Neuronal stem cell (in vitro differentiated cells): Measurements from ENCODE around the gene NANOS2.

Experiments
- DNase-seq: peaks from one replicate; pipeline ENCODE4 v3.0.0-alpha.2; 2013; ENCODE audit warnings: low spot score
- H2AFZ ChIP-seq: one replicate; pipeline ENCODE4 v1.6.1; 2013; ENCODE audit warnings: mild to moderate bottlenecking, low read length, inconsistent platforms
- H2AK5ac ChIP-seq: 2 replicates; pipeline ENCODE4 v1.6.1; 2013; ENCODE audit warnings: low read depth, mild to moderate bottlenecking, inconsistent platforms, low read length, moderate library complexity, mixed read lengths
- H2BK120ac ChIP-seq: 2 replicates; pipeline ENCODE4 v1.6.1; 2013; ENCODE audit warnings: low read depth, mild to moderate bottlenecking, inconsistent platforms, low read length, moderate library complexity, mixed read lengths
- H2BK12ac ChIP-seq: one replicate; pipeline ENCODE4 v1.6.1; 2013; ENCODE audit warnings: low read length, inconsistent platforms
- H2BK15ac ChIP-seq: 2 replicates; pipeline ENCODE4 v1.6.1; 2013; ENCODE audit warnings: mild to moderate bottlenecking, low read length, inconsistent platforms, mixed read lengths
- H2BK5ac ChIP-seq: one replicate; pipeline ENCODE4 v1.6.1; 2013; ENCODE audit warnings: inconsistent platforms, mild to moderate bottlenecking, low read length, moderate library complexity
- H3K14ac ChIP-seq: one replicate; pipeline ENCODE4 v1.6.1; 2013; ENCODE audit warnings: low read length, inconsistent platforms
- H3K18ac ChIP-seq: 2 replicates; pipeline ENCODE4 v1.6.1; 2013; ENCODE audit warnings: low read length, inconsistent platforms
- H3K23ac ChIP-seq: 2 replicates; pipeline ENCODE4 v1.6.1; 2013; ENCODE audit warnings: low read depth, mild to moderate bottlenecking, mixed read lengths, low read length, inconsistent platforms; ENCODE audit not compliant: poor library complexity
- H3K27ac ChIP-seq: replicated peaks from 3 replicates; pipeline ENCODE4 v1.5.1; 2013; ENCODE audit warnings: low read length, inconsistent platforms
- H3K27me3 ChIP-seq, 3 experiments: 2 replicates each; pipeline ENCODE4 v1.6.1; 2013; ENCODE audit warnings: low read length in 3 of 3, mild to moderate bottlenecking in 2 of 3, inconsistent platforms in 1 of 3, low read depth in 1 of 3, mixed read lengths in 1 of 3, moderate library complexity in 1 of 3; ENCODE audit not compliant: control insufficient read depth in 3 of 3, insufficient read depth in 3 of 3
- H3K36me3 ChIP-seq, 2 donors: replicated peaks in 1 of 2; 2 replicates each; pipeline ENCODE4 v1.6.1; 2013; ENCODE audit warnings: low read length in 2 of 2; ENCODE audit not compliant: control insufficient read depth in 2 of 2, insufficient read depth in 2 of 2
- H3K4ac ChIP-seq: 2 replicates; pipeline ENCODE4 v1.6.1; 2013; ENCODE audit warnings: inconsistent platforms, mild to moderate bottlenecking, low read length, moderate library complexity
- H3K4me1 ChIP-seq, 2 donors: 1 replicate in 1 of 2; 2 replicates in 1 of 2; pipeline ENCODE4 v1.6.1; 2013; ENCODE audit warnings: low read length in 2 of 2, low read depth in 1 of 2; ENCODE audit not compliant: control insufficient read depth in 2 of 2, insufficient read depth in 1 of 2
- H3K4me2 ChIP-seq: one replicate; pipeline ENCODE4 v1.6.1; 2013; ENCODE audit warnings: mild to moderate bottlenecking, low read length, inconsistent platforms; ENCODE audit not compliant: insufficient read depth, poor library complexity, severe bottlenecking
- H3K4me3 ChIP-seq, 2 donors: 2 replicates each; pipeline ENCODE4 v1.5.1; 2013; ENCODE audit warnings: low read length in 2 of 2, mild to moderate bottlenecking in 2 of 2, inconsistent platforms in 1 of 2, moderate library complexity in 1 of 2
- H3K79me1 ChIP-seq: one replicate; pipeline ENCODE4 v1.6.1; 2013; ENCODE audit warnings: low read depth, mild to moderate bottlenecking, inconsistent platforms, low read length, moderate library complexity
- H3K9ac ChIP-seq: one replicate; pipeline ENCODE4 v1.6.1; 2013; ENCODE audit warnings: mild to moderate bottlenecking, low read depth, low read length, inconsistent platforms; ENCODE audit not compliant: poor library complexity
- H3K9me3 ChIP-seq, 2 donors: replicated peaks in 1 of 2; 2 replicates each; pipeline versions ENCODE3 to v1.6.1; 2013; ENCODE audit warnings: low read length in 2 of 2, mild to moderate bottlenecking in 2 of 2, inconsistent platforms in 1 of 2, low read depth in 1 of 2, mixed read lengths in 1 of 2, moderate library complexity in 1 of 2; ENCODE audit not compliant: control insufficient read depth in 2 of 2, insufficient read depth in 1 of 2
- H4K8ac ChIP-seq: one replicate; pipeline ENCODE4 v1.6.1; 2013; ENCODE audit warnings: low read depth, mild to moderate bottlenecking, inconsistent platforms, low read length, moderate library complexity
- H4K91ac ChIP-seq: one replicate; pipeline ENCODE4 v1.6.1; 2013; ENCODE audit warnings: low read length, low read depth, mild to moderate bottlenecking, inconsistent platforms; ENCODE audit not compliant: poor library complexity
- WGBS, 2 donors: extraction: QIAGEN DNeasy Blood & Tissue Kit; methylation state at CpG; one replicate each; pipeline ENCODE4 v1.1.7; 2013; ENCODE audit warnings: missing lambda C conversion rate in 2 of 2, mixed read lengths in 1 of 2; ENCODE audit not compliant: insufficient read length in 2 of 2, insufficient replicate concordance in 1 of 2; ENCODE audit errors: extremely low coverage in 2 of 2; 5-methylcytosine and 5-hydroxymethylcytosine counted together

Gene NANOS2

DNA sequence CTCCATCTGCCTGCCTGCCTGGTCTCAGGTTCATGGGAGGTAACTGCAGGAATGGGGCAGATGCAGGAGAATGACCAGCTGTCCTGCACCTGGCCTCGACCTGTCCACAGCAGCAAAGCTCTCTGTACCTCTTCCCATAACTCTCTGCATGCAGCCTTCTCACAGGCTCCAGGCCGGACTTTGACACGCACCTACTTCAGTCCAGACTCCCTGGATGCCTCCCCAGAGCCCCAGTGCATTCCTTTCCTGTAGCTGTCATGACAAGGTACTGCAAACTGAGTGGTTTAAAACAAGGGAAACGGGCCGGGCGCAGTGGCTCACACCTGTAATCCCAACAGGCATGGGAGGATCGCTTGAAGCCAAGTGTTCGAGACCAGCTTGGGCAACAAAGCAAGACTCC is 3.3 kb downstream of the NANOS2 start:
- no peak overlapping the region for H3K23ac ChIP-seq
- H3K27me3 ChIP-seq = peaks cover 0 to 4% (median 0%) of the 10 kb centered on the region in 3 experiments
- H4K91ac ChIP-seq = no peak overlapping the region
- no peak overlapping the region for H4K8ac ChIP-seq
- H2BK120ac ChIP-seq = no peak overlapping the region
- WGBS, 2 donors = no CpG with 5 or more reads among the region's 8 CpGs
- peaks cover 0 to 2% of the 10 kb centered on the region in 2 donors for H3K4me1 ChIP-seq
- no peaks in the 10 kb centered on the region for H3K79me1 ChIP-seq
- peak overlapping the region; percentile 33 for H2AFZ ChIP-seq
- no peaks in the 10 kb centered on the region for H3K9me3 ChIP-seq
- no peak overlapping the region for H3K4me3 ChIP-seq
- H3K9ac ChIP-seq = no peak overlapping the region
- no peak overlapping the region for H3K4ac ChIP-seq
- DNase-seq = no peak
- H2BK12ac ChIP-seq = no peak overlapping the region
- no peak overlapping the region for H3K18ac ChIP-seq
- no peak overlapping the region for H2BK15ac ChIP-seq
- H2BK5ac ChIP-seq = no peak overlapping the region
- H3K36me3 ChIP-seq = no peaks in the 10 kb centered on the region
- H3K14ac ChIP-seq = no peak overlapping the region
- no peak overlapping the region for H3K4me2 ChIP-seq
- no peak overlapping the region for H3K27ac ChIP-seq
- H2AK5ac ChIP-seq = no peak overlapping the region

GRCh38 chr19:45908956-45909355 is 5.6 kb downstream of the NANOS2 start:
- Histone ChIP-seq H3K14ac (no peak overlapping the region), H3K4ac (no peak overlapping the region), H2AFZ (peak overlapping the region; percentile 36), H2BK120ac (no peak overlapping the region), H2BK15ac (peak overlapping the region; percentile 45), H3K4me3 (no peak overlapping the region), H3K4me1 (no peaks in the 10 kb centered on the region), H3K27ac (no peak overlapping the region), H2BK5ac (no peak overlapping the region), H2BK12ac (no peak overlapping the region), H3K9ac (no peak overlapping the region), H4K91ac (no peak overlapping the region), H2AK5ac (no peak overlapping the region), H3K36me3 (no peaks in the 10 kb centered on the region), H3K79me1 (no peaks in the 10 kb centered on the region), H3K18ac (no peak overlapping the region), H3K23ac (peak overlapping the region; percentile 34), H3K4me2 (no peak overlapping the region), H3K9me3 (no peaks in the 10 kb centered on the region), H4K8ac (no peak overlapping the region), H3K27me3 (peaks cover 0 to 4% (median 0%) of the 10 kb centered on the region in 3 experiments)
- WGBS, 2 donors = no CpG with 5 or more reads among the region's 5 CpGs
- no peak for DNase-seq

DNA sequence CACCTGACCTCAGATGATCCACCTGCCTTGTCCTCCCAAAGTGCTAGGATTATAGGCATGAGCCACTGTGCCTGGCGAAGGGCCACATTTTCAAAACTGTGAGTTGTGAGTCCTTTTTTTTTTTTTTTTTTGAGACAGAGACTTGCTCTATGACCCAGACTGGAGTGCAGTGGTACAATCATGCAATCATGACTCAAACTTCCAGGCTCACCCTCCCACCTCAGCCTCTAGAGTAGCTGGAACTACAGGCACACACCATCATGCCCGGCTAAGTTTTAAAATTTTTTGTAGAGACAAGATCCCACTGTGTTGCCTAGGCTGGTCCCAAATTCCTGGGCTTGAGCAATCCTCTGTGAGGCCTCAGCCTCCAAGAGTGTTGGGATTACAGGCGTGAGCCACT is 8.4 kb downstream of the NANOS2 start:
- no peak overlapping the region for H3K27ac ChIP-seq
- no peak overlapping the region for H2BK120ac ChIP-seq
- H2BK12ac ChIP-seq = no peak overlapping the region
- H4K91ac ChIP-seq = no peak overlapping the region
- H2BK15ac ChIP-seq = no peak overlapping the region
- H3K4me2 ChIP-seq = no peak overlapping the region
- no peak overlapping the region for H3K4ac ChIP-seq
- peaks cover 3% of the 10 kb centered on the region for H3K79me1 ChIP-seq
- H3K9me3 ChIP-seq = no peaks in the 10 kb centered on the region
- no peak overlapping the region for H4K8ac ChIP-seq
- H3K4me1 ChIP-seq = peaks cover 3 to 4% of the 10 kb centered on the region in 2 donors
- no peak overlapping the region for H3K23ac ChIP-seq
- no peak overlapping the region for H3K14ac ChIP-seq
- H2BK5ac ChIP-seq = no peak overlapping the region
- no CpG with 5 or more reads among the region's 3 CpGs for WGBS, 2 donors
- no peak for DNase-seq
- H2AFZ ChIP-seq = no peak overlapping the region
- H3K4me3 ChIP-seq = no peak overlapping the region
- H3K18ac ChIP-seq = no peak overlapping the region
- no peak overlapping the region for H2AK5ac ChIP-seq
- H3K9ac ChIP-seq = no peak overlapping the region
- H3K27me3 ChIP-seq = peaks cover 4 to 9% (median 5%) of the 10 kb centered on the region in 3 experiments
- no peaks in the 10 kb centered on the region for H3K36me3 ChIP-seq

- Histone ChIP-seq H3K4me2 (no peak overlapping the region), H3K27me3 (peaks cover 3 to 19% (median 9%) of the 10 kb centered on the region in 3 experiments), H3K27ac (no peak overlapping the region), H3K14ac (no peak overlapping the region), H3K79me1 (peaks cover 6% of the 10 kb centered on the region), H2BK15ac (no peak overlapping the region), H4K91ac (no peak overlapping the region), H3K18ac (no peak overlapping the region), H3K23ac (no peak overlapping the region), H2AFZ (no peak overlapping the region), H2BK5ac (no peak overlapping the region), H3K36me3 (peaks cover 4 to 10% of the 10 kb centered on the region in 2 donors), H3K4ac (no peak overlapping the region), H3K9ac (no peak overlapping the region), H3K4me3 (no peak overlapping the region), H2AK5ac (no peak overlapping the region), H3K9me3 (no peaks in the 10 kb centered on the region), H2BK12ac (no peak overlapping the region), H4K8ac (no peak overlapping the region), H3K4me1 (peaks cover 6 to 8% of the 10 kb centered on the region in 2 donors), H2BK120ac (no peak overlapping the region)
- WGBS, 2 donors = no CpG with 5 or more reads among the region's 10 CpGs
- no peak for DNase-seq
These were observed 9.6 kb downstream of the NANOS2 start for GRCh38 chr19:45905011-45905410.
